ENCODE measurements around the gene SLC39A11.

DNA sequence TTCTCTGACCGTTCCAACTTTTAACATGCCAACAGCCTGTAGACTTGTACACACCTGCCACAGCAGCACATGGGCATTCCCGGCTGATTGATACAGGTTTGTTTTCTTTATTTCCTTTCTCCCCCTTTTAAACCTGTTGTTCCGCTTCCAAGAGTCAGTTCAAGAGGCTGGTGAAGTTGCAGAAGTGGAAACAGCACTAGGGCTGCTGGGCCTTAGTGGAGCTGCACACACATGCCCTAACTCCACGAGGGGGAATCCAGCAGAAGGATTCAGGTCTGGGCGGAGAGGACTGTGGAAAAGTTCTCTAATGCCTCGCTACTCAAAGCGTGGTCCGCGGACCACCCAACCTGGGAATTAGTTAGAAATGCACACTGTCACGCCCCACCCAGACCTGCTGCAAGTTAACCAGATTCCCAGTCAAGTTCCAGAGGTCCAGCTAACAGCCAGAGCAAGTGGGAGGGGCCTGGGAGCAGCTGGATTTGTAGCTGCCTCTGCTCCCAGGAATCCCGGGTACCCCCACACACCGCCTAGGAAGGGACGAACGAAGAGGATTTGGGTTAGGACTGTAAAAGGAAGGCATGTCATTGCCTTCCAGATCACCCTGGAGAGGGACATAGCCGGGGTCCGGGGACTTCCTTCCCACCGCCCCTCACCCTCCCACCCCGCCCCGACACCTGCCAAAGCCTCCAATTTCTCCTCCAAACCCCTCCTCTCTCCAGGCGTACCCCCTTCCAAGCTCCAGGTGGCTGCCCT lies 542 bp downstream of the SLC39A11 start:
- TF ChIP-seq, protein P1, sequence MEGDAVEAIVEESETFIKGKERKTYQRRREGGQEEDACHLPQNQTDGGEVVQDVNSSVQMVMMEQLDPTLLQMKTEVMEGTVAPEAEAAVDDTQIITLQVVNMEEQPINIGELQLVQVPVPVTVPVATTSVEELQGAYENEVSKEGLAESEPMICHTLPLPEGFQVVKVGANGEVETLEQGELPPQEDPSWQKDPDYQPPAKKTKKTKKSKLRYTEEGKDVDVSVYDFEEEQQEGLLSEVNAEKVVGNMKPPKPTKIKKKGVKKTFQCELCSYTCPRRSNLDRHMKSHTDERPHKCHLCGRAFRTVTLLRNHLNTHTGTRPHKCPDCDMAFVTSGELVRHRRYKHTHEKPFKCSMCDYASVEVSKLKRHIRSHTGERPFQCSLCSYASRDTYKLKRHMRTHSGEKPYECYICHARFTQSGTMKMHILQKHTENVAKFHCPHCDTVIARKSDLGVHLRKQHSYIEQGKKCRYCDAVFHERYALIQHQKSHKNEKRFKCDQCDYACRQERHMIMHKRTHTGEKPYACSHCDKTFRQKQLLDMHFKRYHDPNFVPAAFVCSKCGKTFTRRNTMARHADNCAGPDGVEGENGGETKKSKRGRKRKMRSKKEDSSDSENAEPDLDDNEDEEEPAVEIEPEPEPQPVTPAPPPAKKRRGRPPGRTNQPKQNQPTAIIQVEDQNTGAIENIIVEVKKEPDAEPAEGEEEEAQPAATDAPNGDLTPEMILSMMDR (conservative IDR thresholded peaks at IDR 0.05 in 1 of 2, IDR thresholded peaks at IDR 0.05 in 1 of 2; ENCODE audit: extremely low read depth in 1 of 2, insufficient read depth in 1 of 2, low read depth in 1 of 2, low read length in 2 of 2) = no peak
- TF ChIP-seq EZH2 (IDR thresholded peaks at IDR 0.05; ENCODE audit: borderline replicate concordance, low read length) = no peak
